Nephron progenitor cell (in vitro differentiated cells): ENCODE data around the gene ENPP1.

Source experiments
- DNase-seq: peaks from one replicate; pipeline ENCODE4 v3.0.0; 2021
- H3K27ac Mint-ChIP-seq: 2 replicates; pipeline ENCODE4 v1.8.0; 2021; ENCODE audit warnings: mild to moderate bottlenecking, moderate library complexity, mixed read lengths
- H3K27me3 Mint-ChIP-seq: 2 replicates; pipeline ENCODE4 v1.8.0; 2021; ENCODE audit warnings: mild to moderate bottlenecking, low read depth, mixed read lengths; ENCODE audit not compliant: poor library complexity
- H3K36me3 Mint-ChIP-seq: 2 replicates; pipeline ENCODE4 v1.8.0; 2021; ENCODE audit warnings: low read depth, mixed read lengths
- H3K4me1 Mint-ChIP-seq: 2 replicates; pipeline ENCODE4 v1.8.0; 2021; ENCODE audit warnings: mixed read lengths
- H3K4me3 Mint-ChIP-seq: 2 replicates; pipeline ENCODE4 v1.8.0; 2021; ENCODE audit warnings: mild to moderate bottlenecking, moderate library complexity, mixed read lengths
- H3K9me3 Mint-ChIP-seq: 2 replicates; pipeline ENCODE4 v1.8.0; 2021; ENCODE audit warnings: mild to moderate bottlenecking, moderate library complexity, mixed read lengths
- TF ChIP-seq, protein P1 (sequence below): fragments of 200-600 bp; sonication (generic); IDR thresholded peaks from 2 replicates; pipeline ENCODE4 v1.5.0; 2021; ENCODE audit warnings: antibody characterized with exemption

Gene ENPP1

DNA sequence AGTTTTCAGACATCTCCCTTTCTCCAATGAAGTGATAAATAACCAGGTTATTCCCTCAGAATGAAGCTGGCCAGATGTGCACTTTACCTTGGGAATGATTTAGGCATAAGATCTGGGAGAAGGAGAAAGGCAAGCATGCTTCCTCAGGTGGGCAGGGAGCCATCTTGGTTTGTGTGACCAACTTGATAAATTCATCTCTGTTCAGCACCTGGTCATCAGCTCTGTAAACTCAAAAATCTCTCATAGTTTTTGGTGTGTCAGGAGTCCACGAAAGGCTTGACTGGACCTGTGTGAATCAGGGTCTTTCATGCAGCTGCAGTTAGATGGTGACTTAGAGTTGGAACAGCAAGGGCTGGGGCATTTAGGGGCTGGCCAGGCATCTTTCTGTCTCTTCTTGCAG lies 24.5 kb downstream of the ENPP1 start:
- TF ChIP-seq, protein P1, sequence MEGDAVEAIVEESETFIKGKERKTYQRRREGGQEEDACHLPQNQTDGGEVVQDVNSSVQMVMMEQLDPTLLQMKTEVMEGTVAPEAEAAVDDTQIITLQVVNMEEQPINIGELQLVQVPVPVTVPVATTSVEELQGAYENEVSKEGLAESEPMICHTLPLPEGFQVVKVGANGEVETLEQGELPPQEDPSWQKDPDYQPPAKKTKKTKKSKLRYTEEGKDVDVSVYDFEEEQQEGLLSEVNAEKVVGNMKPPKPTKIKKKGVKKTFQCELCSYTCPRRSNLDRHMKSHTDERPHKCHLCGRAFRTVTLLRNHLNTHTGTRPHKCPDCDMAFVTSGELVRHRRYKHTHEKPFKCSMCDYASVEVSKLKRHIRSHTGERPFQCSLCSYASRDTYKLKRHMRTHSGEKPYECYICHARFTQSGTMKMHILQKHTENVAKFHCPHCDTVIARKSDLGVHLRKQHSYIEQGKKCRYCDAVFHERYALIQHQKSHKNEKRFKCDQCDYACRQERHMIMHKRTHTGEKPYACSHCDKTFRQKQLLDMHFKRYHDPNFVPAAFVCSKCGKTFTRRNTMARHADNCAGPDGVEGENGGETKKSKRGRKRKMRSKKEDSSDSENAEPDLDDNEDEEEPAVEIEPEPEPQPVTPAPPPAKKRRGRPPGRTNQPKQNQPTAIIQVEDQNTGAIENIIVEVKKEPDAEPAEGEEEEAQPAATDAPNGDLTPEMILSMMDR, result no peak
- Mint-ChIP-seq H3K9me3 (no peaks in the 10 kb centered on the region), H3K27ac (no peak overlapping the region), H3K4me1 (no peaks in the 10 kb centered on the region), H3K4me3 (no peak overlapping the region), H3K27me3 (peaks cover 2% of the 10 kb centered on the region), H3K36me3 (no peaks in the 10 kb centered on the region)
- DNase-seq, result no peak

- TF ChIP-seq, protein P1, result no peak
- Mint-ChIP-seq H3K27me3 (no peaks in the 10 kb centered on the region), H3K27ac (no peak overlapping the region), H3K4me1 (no peaks in the 10 kb centered on the region), H3K4me3 (no peak overlapping the region), H3K36me3 (no peaks in the 10 kb centered on the region), H3K9me3 (no peaks in the 10 kb centered on the region)
- DNase-seq, result no peak
Measured at GRCh38 chr6:131838051-131838450, 30.2 kb downstream of the ENPP1 start.

GRCh38 chr6:131839388-131839787 lies 31.6 kb downstream of the ENPP1 start:
- TF ChIP-seq, protein P1, result no peak
- Mint-ChIP-seq H3K36me3 (no peaks in the 10 kb centered on the region), H3K27me3 (no peaks in the 10 kb centered on the region), H3K9me3 (no peaks in the 10 kb centered on the region), H3K4me1 (no peaks in the 10 kb centered on the region), H3K4me3 (no peak overlapping the region), H3K27ac (no peak overlapping the region)
- DNase-seq, result no peak

GRCh38 chr6:131840441-131840840 lies 32.6 kb downstream of the ENPP1 start:
- no peak for DNase-seq
- H3K36me3 Mint-ChIP-seq, result no peaks in the 10 kb centered on the region
- no peaks in the 10 kb centered on the region for H3K9me3 Mint-ChIP-seq
- H3K27ac Mint-ChIP-seq, result no peak overlapping the region
- TF ChIP-seq, protein P1, result no peak
- no peaks in the 10 kb centered on the region for H3K27me3 Mint-ChIP-seq
- no peaks in the 10 kb centered on the region for H3K4me1 Mint-ChIP-seq
- no peak overlapping the region for H3K4me3 Mint-ChIP-seq

- Mint-ChIP-seq H3K27ac (peak overlapping the region; percentile 29), H3K4me3 (no peak overlapping the region), H3K4me1 (no peaks in the 10 kb centered on the region), H3K27me3 (no peaks in the 10 kb centered on the region), H3K9me3 (no peaks in the 10 kb centered on the region), H3K36me3 (no peaks in the 10 kb centered on the region)
- TF ChIP-seq, protein P1, result no peak
- DNase-seq, result no peak
Measured at GRCh38 chr6:131840936-131841583, 33.2 kb downstream of the ENPP1 start.

- TF ChIP-seq, protein P1, result no peak
- Mint-ChIP-seq H3K4me1 (no peaks in the 10 kb centered on the region), H3K36me3 (no peaks in the 10 kb centered on the region), H3K4me3 (no peak overlapping the region), H3K27ac (no peak overlapping the region), H3K9me3 (no peaks in the 10 kb centered on the region), H3K27me3 (no peaks in the 10 kb centered on the region)
- DNase-seq, result no peak
Measured at GRCh38 chr6:131843768-131844167, 35.9 kb downstream of the ENPP1 start.
